Stimulated activated CD8-positive, alpha-beta memory T cell treated with anti-CD3 and anti-CD28 coated beads, Interleukin-4, amount 100 ng/mL, for 4 hours (primary cell): ENCODE results near the gene GMCL2.
A peak's percentile ranks its signal among the peaks of the same experiment; 100 is the strongest.

Experiments
- DNase-seq, 2 donors: peaks; one replicate each; pipeline ENCODE4 v3.0.0-alpha.2; 2020; ENCODE audit warnings: low read depth in 2 of 2, low spot score in 1 of 2

GMCL2 gene

DNA sequence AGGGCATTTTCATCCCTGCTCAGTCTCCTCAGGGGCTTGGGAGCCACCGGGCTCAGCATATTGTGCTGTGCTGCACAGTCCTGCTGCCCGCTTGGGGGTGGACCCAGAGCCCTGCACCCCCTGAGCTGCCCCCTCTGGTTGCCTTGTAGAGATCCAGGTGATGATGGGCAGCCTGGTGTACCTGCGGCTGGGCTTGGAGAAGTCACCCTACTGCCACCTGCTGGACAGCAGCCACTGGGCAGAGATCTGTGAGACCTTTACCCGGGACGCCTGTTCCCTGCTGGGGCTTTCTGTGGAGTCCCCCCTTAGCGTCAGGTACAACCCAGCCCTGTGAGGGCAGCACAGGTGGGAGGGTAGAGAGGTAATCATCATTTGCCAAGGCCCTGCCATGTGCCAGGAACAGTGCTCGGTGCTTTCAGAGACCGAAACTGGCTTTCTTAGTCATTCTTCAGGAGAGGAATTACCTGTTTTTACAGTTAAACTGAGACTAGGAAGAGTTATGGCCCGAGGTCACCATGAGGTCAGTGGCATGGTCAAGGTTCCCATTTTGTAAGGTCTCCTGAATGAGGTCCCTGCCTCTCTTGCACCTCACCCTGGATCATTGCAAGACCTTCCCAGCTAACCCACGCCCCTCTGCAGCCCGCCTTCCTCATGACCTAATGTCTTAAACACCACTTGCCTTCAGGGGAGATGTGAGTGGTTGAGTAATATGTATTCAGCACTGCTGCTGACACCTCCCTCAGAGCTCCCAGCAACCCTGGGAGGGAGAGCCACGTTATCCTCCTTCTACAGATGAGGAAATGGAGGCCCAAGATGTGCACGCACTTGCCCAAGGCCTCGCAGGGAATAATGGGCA is 41.0 kb downstream of the GMCL2 start:
- DNase-seq = peak; percentile 42 to 49

DNA sequence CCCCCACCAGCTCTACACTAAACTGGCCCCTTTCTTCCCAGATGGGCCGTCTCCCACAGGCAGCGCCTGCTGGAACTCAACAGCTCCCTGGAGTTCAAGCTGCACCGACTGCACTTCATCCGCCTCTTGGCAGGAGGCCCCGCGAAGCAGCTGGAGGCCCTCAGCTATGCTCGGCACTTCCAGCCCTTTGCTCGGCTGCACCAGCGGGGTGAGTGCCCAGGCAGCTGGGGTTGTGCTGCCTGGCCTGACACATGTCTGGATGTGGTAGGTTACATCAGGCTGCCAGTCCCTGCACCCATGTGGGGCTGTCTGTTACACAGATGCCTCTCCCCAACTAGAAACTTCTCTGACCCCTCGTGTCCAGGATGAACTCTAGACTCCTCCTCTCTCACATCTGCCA is 43.3 kb downstream of the GMCL2 start:
- DNase-seq = no peak

DNA sequence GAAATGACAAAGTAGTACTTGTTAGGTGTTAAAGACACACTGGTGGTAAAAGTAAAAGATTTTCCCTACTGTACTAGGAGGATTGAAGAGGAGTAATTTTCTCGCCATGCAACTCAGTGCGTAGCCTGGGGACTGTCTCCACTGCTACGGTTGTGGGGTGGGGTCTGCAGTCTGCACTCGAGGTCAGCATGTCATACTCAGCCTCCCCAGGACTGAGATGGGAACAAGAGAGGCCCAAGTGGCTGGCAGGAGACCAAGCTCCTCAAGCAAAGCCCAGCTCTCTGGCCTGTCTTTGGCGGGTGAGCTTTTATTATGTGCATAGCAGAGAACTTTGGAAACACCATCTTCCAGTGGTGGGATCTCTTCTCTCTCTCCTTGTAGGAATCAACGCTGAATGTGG is 43.9 kb downstream of the GMCL2 start:
- no peak for DNase-seq

GRCh38 chr5:178142642-178143041 is 44.5 kb downstream of the GMCL2 start:
- no peak for DNase-seq

DNA sequence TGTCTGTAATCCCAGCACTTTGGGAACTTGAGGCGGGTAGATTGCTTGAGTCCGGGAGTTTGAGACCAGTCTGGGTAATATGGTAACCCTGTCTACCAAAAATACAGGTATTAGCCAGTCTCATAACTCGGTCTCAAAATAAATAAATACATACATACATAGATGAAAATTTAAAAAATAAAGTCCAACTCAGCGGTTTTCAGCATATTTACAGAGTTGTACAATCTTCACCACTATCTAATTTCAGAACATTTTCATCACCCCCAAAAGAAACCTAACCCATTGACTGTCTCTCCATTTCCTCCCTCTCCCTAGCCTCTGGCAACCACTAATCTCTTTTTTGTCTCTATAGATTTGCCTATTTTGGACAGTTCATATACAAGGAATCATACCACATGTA is 45.6 kb downstream of the GMCL2 start:
- no peak for DNase-seq

DNA sequence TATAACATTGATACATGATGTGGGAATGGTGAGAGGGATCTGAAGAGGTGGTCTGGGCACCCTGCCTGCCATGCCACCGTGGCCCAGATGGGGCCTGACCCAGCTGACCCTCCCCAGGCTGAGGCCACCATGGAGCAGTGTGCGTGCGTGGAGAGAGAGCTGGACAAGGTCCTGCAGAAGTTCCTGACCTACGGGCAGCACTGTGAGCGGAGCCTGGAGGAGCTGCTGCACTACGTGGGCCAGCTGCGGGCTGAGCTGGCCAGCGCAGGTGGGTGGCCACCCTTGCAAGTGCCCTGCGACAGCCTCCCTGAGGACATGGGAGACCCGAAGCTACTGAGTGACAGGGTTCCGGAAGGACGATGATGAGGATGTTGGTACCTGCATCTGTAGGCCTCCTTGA is 49.2 kb downstream of the GMCL2 start:
- no peak for DNase-seq

- DNase-seq = no peak
These were observed 50.2 kb downstream of the GMCL2 start for GRCh38 chr5:178136990-178137389.
